NCI-H2196 treated with DMSO at 0.1 percent for 48 hours (cell line): ENCODE data around the gene SCG5.

Experiments
- DNase-seq: peaks from one replicate; lab custom pipeline; 2025; ENCODE audit not compliant: unreplicated experiment; lab: John Stamatoyannopoulos, UW

The SCG5 gene

DNA sequence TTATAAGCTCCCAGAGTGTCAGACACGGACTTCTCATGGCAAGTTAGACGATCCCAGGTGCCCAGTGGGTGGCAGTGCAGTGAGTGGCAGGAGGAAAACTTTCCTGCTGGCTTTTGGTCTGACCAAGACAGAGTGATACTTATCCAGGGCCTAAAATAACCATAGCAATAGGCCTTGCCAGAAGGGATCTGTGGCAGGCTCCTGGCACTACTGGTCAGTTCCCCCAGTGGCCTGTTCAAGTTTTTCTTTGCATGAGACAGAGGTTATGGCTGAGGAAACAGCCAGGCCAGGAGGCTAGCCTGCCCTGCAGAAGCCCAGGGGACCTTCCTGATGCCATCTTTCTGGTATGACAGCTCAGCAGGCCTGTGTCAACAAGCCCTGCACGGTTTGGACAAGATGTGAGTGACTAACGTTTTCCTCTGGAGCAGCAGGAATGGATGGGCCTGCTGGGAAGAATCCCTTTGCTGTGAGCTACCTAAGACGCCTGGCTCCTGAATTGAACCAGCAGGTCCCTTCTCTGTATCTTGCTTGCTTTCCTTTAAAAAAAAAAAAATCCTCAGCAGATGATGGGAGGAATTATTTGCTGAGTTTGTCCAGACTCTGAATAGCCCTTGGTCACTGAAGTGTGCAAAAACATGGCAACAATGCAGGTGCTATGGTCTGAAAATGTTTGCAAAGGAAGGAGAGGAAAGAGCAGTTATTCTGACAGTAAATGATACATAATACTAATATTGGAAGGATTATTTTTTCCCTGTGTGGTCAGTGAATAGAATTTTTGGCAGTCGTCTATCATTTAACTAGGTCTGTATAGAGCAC is 18.0 kb downstream of the SCG5 start:
- DNase-seq, result peak; percentile 4

DNA sequence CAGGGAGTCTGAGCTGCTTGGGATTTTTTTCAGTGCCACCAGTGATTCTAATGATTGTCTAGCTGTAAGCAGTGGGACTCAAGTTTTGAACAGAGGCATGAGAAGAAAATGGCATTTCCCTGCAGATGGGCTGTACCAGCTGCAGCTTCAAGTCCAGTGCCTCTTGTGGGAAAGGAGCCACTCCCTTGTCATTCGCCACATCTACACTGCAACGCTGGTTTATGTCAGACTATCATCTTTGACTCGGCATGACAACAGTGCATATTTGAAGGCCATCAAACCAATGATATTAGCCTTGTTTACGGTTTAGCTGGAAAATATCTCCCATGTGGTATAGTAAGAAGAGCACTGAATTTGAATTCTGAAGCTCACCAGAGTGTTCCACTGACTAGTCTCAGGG is 22.2 kb downstream of the SCG5 start:
- DNase-seq, result no peak

DNA sequence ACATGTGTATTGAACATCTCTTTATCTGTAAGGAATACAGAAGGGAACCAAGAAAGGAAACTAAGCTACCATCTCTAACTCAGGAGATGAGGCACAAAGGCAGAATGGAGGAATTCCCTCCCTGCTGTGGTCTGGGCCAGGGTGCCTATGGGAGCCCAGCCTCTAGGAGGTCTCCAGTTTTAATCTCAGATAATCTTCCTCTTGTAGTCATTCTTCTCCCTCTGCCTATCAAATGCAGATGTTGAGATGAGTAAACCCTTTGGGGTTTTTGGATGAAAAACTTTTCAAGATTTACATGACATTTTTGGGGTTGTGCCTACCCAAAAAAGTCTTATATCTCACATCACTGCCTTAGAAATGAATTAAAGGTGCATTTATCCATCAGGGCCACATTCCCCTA is 23.3 kb downstream of the SCG5 start:
- no peak for DNase-seq

DNA sequence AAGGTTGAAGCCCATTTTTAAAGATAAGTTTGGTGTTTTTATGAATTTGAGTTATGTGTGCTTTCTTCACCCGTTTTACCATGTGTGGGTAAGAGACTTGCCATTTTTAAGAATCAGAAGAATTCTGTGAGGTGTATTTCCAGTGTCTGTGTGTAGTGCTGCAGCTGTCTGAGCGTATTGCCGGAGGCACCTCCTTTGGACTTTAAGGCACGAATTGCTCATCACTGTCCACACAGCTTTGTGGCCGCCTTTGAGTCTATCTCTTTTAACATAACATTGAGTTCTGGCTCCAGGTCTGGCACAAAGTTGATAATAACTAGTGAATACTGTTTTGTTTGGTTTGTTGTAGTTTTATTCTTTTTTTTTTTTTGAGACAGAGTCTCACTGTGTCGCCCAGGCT is 25.8 kb downstream of the SCG5 start:
- no peak for DNase-seq

DNA sequence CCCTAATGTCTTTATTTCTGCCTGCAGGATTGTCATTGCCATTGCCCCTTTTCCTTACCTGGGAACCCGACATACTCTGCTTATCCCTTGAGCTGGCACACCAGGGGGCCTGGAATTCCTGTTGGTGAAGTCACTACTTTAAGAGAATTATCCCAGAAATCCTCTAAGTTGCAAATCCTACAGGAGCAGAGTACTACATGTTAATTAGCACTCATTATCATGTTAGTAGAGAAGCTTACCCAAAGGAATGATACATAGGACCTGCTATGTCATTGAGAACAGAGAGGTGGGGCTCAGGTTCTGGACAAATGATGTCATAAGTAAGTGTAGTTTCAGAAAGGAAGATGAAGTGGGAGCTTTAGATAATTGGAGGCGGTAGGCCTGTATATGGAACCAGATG is 27.4 kb downstream of the SCG5 start:
- DNase-seq, result no peak

DNA sequence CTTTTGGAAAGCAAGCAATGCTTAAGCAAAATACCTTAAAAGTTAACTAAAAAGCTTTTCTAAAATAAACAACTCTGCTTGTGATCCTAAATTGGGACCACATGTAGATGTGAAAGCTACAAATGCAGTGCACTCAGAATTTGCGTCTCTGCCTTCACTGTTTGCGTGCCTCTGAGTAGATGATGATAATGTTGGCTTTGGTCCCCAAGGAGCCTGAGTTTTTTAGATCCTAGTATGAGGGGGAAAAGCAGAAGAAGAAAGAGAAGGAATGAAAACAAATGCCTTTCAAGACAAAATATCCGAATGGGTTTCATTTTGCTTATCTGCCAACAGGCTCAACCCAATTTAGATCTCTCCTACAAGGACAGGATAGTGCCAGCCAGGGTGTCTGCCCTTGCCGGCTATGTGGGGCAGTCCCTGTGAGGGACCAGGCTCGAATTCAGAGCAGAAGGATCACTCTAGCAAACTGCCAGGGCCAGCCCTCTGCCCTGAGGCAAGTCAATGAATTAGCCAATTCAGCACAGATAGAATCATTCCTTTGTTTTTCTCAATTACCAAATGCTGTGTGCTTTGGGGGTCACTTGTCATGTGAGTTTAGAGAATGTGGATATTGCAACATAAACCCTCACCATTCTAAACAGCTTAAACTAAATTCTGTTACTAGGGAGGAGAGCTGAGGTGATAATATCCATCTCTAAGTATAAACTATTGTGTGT is 28.5 kb downstream of the SCG5 start:
- no peak for DNase-seq

DNA sequence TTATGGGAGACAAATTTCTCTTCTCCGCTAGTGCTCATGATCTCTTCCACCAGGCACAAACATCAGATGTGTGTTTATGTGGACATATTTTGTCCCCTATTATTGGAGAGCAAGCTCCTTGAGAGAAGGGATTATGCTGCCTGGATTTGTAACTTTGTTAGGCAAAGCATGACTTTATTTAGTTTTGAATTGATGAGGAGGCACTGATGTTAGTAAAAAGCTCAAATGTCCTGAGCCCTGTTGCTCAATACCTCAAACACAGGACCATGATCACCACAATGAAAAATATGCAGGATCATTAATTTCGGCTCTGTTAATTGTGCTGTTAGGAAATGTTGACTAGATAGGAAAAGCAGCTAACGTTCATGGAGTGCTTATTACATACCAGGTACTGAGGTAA is 29.1 kb downstream of the SCG5 start:
- DNase-seq, result no peak

DNA sequence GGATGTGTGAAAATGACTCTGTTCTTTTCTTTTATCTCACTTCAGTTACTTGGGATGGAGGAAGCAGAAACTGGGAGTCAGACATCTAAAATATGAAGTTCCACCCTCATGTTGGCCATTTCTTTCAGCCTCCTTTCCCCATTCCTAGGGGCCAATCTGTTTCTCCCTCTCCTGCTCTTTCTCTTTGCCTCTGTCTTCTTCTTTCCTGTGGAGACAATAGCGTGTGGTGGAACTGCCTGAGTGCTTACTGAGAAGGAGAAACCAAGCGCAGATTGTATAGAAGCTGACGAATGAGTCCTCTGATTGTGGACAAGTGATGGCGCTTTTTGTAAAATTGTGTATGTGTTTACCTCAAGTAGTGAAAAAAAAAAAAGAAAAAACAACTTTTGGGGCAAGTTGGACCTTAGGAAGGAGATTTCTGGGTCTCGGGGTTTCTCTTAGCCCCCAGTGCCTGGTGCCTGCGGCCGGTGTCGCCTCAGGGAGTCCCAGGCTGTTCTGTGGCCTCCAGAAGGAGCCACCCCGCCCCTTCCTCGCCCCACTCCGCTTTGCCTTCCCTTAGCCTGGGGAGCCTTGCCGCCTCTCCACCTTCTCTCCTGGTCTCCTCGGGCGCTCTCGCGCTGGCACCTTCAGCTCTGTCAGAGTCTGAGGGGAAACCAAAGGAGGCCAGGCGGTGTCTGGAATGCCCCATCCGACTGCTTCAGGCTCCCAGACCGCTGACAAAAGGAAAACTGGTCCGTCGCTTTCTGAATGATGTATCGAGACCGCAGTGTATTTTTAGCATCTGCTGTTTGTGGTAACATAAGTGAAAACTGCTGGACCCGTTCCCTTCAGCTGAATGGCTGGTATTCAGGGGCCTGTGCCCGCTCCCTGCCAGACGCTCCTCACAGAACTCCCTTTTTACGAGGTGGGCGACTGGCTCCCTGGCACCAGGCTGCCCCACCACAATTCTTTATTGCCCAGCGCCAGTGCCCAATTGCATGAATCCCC is 30.1 kb downstream of the SCG5 start:
- DNase-seq, result no peak

DNA sequence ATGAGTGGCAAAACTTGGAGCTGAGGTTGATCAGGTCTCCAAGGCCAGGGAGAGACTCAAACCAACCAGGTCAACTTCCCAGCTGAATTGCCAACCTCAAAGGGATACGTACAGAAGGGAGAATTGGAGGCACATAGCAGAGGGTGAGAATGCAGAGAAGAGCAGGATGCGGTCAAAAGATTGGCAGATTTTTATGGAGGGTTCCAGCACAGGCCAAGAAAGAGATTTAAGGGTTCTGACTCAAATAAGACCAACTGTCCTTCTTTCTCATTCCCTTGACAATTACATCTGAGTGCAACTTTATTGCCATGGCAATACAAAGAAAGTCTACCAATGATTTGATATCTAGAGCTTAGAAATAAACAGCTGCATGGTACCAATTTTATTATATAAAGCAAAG is 33.2 kb downstream of the SCG5 start:
- no peak for DNase-seq

DNA sequence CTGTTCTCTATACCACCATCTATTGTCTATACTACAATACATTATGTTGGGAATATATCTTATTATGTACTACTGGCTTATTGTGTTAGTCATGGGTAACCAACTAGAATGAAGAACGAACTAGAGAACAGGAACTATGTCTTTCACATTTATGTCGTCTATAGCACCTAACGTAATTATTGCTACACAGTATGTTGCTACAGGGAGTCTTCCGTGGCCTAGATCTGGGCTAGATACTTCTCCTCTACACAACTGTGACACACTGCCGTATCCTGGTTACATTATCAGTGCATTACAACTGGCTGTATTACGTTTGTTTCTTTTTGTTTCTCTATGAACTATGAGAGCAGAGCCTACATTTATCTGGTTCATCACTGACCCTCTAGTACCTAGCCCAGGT is 34.0 kb downstream of the SCG5 start:
- DNase-seq, result no peak

DNA sequence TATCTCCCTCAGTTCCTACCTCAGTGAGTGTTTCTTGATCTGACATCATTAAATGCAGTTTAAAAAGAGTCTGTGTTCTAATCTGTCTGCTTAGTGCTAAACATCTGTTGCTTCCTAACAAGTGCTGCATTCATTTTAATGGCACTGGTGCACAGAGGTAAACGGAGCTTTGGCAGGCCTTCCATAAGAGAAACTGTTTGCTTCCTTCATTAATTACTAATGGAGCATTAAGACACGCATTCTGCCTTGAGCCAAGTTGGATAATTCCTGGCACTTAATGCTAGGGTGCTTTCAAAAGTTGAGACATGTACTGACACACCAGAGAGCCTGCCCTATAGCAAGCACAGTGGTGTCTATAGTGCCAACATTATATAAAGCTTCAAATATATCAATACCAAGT is 34.7 kb downstream of the SCG5 start:
- DNase-seq, result no peak

DNA sequence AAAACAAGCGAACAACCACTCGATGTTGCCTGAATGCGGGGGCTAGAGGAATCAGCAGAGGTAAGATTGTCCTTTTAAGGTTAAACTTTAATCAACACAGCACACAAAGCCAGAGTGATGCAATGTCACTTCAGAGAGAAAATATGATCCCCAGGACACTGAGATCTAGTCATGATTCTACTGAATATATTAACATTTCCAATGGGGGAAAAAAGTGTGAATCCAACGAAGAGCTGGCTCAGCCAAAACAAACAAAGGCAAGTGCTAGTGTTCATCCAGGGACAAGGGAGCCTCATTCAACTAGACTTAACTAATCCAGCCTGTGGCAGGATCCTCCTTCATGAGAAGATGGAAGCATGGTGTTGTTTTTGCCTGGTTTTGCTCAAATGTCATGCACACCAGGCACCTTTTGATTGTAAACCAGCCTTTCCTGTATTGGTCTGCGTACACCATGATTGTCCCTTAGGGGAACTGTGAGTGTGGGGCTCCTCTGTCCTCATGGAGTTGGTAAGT is 35.8 kb downstream of the SCG5 start:
- peak; percentile 81 for DNase-seq

DNA sequence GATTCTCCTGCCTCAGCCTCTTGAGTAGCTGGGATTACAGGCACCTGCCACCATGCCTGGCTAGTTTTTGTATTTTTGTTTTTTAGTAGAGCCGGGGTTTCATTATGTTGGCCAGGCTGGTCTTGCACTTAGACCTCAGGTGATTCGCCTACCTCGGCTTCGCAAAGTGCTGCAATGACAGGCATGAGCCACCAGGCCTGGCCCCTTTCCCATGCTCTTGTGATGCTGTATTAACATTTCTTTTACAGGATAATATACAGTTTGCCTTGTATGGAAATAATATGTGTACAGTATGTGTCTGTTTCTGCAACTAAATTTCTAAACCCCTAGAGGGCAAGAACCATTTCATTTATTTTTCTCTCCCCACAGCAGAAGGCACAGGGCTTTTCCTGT is 37.8 kb downstream of the SCG5 start:
- no peak for DNase-seq

DNA sequence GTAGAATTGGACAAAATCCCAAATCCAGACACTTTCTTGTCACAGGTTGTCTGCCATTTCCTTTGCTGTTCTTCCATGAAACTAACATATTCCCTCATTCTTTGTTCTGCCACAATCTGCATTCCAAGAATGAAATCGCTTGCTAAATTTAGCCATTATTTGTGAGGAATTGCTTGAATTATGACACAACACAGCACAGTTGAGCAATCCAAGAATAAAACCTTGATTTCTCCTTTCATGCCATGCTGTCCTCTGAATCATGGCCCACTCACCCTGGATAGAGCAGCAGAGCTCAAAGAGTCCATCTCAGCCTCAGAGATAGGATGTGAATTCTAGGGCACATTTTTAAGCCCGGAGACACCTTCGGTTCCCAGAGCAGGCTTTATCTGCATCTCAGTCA is 41.1 kb downstream of the SCG5 start:
- DNase-seq, result no peak

DNA sequence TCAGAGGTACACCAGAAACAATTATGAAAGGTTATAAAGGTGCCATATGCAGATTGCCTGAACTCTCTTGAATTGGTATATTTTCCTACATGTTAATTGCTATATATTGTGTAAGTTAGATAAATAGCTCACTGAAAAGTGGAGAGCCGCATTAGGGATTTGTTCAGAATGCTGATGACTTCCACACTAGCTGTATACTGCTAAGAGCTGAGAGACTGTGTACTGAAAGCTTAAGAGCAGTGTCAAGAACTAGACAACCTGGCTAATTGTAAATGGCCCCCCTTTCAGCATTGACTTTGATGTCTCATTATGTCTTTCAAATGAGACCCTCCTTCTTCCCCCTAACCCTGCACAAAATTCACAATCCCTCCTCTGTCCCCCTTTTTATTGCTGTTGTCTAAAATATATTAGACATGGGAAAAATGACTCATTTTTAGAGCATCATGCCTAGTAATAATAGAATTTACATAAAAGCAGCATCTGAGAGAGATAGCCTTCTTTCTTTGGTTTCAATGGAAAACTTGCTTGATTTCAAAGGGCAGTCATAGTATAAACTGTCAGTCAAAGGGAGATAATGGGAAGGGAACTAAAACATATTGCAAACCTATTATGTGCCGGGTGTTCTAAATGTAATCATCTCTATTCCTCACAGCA is 41.6 kb downstream of the SCG5 start:
- no peak for DNase-seq

DNA sequence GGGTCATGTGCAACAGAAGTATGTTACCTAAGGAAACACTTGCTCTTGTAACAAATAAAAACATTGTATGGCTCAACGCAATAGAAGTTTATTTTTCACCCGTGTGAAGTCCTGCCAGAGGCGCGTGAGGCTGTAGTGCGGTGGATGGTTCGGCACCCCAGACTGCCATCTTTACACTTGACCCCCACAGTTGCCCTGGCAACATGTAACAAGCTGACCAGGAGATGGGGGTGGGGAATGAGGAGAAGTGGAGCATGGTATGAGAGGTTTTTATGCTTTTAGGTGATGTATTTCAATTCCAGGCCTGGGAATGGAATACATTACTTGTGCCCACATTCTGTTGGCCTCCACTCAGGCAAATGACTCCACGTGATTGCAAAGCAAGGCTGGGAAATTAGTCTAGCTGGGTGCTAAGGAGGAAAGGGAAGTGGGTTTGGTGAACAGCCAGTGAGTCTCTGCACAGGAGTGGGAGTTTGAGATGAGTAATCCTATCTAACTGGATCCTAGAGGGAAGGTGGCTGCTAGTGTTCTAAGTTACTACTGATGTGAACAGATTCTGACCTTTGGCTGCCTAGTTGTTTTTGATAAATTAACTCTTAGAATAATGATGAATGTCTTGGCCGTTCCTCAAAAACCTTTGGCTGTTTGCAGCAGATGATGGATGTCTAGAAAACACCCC is 42.5 kb downstream of the SCG5 start:
- no peak for DNase-seq

DNA sequence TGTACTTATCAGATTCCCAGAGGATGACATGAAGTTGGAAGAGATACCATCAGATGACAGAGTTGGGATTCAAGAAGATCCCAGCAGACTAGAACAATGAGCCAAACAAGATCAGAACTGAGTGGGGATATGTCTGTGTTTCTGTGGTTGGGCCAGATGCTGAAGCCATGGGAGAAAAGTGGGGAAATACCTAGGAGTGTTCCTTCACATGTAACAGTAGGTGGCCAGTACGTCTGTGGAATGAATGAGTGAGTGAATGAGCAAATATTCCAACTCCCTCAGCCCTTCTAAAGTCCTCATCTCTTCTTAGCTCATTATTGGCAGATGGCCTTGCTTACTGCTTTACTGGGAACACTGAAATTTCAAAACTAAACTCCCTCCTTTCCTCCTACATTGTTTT is 44.1 kb downstream of the SCG5 start:
- no peak for DNase-seq

DNA sequence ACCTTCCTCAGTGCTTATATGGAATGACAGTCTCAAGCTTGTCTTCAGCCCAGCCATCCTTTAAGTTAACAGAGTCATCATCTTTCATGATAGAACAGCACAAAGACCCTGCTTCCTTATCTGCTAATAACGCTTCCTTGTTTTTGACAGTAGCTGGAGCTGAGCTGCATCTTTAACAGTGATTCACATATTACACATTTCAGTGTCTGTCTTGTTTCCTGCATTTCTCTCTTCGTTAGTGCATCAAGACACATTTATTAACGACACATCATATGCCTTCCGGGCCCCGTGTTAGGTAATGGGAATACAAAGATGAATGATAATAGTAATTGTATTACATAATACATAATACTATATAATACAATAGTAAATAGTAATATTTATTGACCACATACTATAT is 46.0 kb downstream of the SCG5 start:
- no peak for DNase-seq

DNA sequence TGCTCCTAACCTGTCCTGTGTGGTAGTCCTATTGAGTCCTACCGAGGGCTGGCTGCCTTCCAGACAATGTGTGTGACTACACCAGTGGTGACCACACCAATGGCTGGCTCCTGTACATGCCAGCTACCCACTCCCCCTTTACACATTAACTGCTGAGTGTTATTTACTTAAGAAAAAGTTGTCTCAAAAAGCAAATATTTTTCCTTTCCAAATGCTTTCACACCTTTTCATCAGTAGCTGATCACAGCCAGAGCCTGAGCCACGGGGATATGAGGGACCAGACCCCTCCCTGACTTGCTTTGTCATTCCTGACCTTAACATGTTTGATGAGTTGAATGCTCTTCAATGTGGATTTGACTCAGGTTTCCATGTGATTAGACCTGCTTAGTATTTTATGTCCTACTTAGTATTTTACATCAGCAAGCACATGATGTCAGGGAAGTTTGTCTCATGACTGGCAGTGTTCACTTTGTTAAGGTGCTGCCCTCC is 46.7 kb downstream of the SCG5 start:
- no peak for DNase-seq
